UCSD-AML1 (cell line): ENCODE data around the gene TRMU.

ENCODE experiments used
- DNase-seq: peaks from one replicate; lab custom pipeline; 2025; ENCODE audit not compliant: unreplicated experiment; lab: John Stamatoyannopoulos, UW

The TRMU gene

DNA sequence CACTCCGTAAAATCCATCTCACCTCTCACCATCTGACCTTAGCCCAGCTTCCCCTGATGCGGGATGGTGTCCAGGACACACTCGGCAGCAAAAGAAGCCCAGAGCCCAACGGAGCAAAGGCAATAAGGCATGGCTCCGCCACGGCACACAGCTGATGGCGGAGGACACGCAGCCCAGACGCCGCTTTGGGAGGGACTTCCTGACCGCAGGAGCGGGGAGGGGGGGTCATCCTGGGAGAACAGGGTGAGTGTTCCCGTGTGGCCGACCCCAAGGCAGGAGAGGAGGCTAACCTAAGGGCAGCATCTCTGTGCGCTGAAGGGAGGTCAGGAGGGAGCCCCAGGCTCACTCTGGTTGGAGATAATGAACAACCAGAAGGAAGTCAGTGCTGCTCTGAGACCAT is 71.3 kb downstream of the TRMU start:
- DNase-seq = no peak
